IPS DF 4.7 (cell line): ENCODE measurements around the gene LPO.

ENCODE experiments used
- DNase-seq: peaks from one replicate; pipeline ENCODE4 v3.0.0-alpha.2; 2013; ENCODE audit warnings: low spot score; ENCODE audit errors: extremely low read depth

The LPO gene

DNA sequence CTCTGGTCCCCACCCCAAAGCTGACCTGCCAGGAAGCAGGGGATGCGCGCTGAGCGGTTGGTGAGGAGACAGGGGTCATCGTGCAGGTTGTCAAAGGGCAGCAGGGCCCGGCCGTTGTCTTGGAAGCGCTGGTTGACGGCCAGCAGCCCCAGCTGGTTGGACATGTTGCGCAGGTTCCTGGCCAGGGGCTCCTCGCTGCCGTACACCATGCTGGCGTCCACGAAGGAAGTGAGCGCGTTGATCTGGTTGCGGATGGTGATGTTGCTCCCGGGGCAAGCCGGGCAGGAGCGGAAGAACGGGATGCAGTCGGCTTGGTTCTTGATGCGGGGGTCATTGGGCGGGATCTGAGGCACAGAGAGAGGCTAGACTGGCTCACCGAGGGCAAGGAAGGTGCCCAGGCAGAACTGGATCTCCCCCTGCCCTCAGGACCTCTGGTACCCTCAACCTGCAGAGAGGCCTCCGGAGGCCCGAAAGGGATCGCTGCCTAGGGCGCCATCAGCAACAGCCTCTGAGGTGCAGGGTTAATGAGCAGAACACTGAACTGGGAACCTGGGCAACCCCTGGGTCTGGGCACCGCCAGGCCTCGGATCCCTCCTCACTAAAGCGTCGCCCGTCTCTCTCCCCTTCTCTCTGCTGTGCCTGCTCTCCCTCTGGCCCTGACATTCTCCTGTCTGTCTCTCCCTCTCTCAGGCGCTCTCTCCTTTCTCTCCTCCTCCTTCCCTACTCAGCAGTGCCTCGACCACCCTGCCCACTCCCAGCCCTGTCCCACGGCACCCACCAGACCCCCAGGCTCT, 39.6 kb downstream of the LPO start:
- no peak for DNase-seq

DNA sequence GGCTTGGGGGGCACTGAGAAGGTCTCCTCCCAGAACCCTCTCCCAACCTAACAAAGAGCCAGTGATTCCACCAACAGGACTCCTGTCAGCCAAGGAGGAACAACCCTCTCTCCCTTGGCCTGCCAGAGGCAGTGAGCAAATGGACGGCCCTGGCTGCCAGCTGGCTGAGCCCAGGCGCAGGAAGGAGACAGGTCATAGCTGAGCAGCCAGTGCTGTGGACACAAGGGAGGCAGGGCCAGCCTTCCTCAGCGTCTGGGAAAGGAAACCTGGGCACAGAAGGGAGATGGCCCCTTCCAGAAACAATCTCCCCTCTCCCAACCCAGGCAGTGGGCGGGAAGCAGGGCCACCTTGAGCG, 40.3 kb downstream of the LPO start:
- no peak for DNase-seq

- no peak for DNase-seq
These were observed 40.8 kb downstream of the LPO start for GRCh38 chr17:58279016-58279711.

DNA sequence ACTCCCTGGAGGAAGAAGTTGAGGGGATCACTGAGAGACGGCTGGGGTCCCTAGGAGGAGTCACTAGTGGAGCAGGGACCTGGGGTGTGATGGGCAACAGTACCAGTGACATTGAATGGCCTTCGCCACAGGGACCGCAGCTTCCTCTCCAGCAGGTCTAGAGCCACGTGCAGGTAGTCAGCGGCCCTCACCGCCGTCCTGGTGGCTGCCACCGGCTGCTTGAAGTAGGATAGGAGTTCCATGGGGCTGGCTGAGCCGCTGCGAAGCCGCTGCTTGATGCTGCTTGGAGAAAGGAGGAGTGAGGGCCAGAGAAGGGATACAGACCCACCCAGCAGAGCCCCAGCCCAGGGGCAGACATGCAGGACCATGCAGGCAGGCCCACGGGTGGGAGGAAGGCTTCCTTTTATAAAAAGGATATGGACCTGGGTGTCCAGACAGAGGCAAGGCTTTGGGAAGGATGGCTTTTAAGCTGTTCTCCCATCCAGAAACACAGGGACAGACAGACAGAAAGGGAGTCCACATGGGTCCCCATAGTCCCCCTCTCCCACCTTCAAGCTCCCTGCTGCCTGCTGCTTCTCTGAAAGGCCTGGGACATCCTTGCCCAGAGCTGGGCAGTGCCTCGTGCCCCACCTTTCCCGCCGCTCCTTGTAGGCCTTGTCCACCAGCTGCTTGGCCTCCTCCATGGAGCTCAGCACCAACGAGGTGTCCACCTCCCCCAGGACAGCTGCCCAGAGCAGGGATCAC, 41.5 kb downstream of the LPO start:
- DNase-seq: no peak

GRCh38 chr17:58280480-58281217, 42.3 kb downstream of the LPO start, which contains the start of gene MPO:
Gene MPO, minus strand, starts transcription at chr17:58280935. Its CDS starts 177 bp downstream, at chr17:58280758.
- no peak for DNase-seq

GRCh38 chr17:58281511-58282011, 43.2 kb downstream of the LPO start:
- DNase-seq: no peak

GRCh38 chr17:58282442-58282841, 44.1 kb downstream of the LPO start:
- DNase-seq: no peak

GRCh38 chr17:58283674-58284612, 45.6 kb downstream of the LPO start:
- no peak for DNase-seq

- DNase-seq: no peak
These were observed 46.4 kb downstream of the LPO start for GRCh38 chr17:58284613-58285421.

- DNase-seq: no peak
These were observed 47.0 kb downstream of the LPO start for GRCh38 chr17:58285422-58285810.

GRCh38 chr17:58289869-58290268, 51.5 kb downstream of the LPO start:
- no peak for DNase-seq

DNA sequence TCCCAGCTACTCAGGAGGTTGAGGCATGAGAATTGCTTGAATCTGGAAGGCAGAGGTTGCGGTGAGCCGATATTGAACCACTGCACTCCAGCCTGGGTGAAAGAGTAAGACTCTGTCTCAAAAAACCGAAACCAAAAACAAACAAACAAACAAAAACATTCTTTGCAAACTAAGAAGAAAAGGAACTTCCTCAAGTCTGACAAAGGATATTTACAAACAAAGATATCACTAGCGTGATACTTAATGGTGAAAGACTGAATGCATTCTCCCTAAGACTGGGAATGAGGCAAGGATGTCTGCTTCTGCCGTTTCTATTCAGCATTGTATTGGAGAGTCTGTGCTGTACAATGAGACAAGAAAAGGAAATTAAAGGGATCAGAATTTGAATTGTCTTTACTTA, 52.9 kb downstream of the LPO start:
- no peak for DNase-seq

DNA sequence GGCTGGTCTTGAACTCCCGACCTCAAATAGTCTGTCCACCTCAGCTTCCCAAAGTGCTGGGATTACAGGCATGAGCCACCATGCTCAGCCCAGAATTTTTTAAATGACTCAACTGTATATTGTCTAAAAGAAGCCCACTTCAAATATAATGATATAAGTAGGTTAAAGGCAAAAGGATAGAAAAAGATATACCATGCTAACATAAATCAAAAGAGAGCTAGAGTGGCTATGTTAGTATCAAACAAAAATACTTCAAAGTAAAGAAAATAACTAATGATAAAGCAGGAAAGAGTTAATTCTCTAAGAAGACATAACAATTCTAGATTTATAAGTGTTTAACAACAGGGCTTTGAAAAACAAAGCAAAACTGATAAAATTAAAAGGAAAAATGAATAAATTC, 55.6 kb downstream of the LPO start:
- no peak for DNase-seq

DNA sequence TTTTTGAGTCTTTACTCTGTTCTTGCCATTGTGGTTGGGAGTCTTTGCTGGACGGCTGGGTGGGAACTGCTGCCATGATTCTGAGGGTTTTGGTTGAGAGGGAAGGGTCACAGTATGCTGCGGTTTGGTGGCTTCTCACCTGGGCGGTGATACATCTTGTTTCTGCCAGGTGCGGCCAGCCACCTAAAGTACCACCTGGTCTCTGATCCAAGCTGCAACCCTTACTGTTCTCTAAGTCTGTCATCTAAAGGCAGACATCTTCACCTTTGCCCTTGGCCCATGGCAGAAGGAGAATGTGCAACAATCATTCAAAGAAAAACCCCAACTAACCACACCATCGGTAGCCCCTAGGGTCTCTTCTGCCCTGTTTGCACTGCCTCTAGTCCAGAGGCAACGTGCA, 62.0 kb downstream of the LPO start:
- no peak for DNase-seq

GRCh38 chr17:58301504-58302150, 63.2 kb downstream of the LPO start:
- no peak for DNase-seq

- DNase-seq: no peak
These were observed 64.0 kb downstream of the LPO start for GRCh38 chr17:58302171-58302918.

GRCh38 chr17:58302919-58303585, 64.7 kb downstream of the LPO start:
- no peak for DNase-seq
